Measurements from ENCODE around the gene MIX23.

- TF ChIP-seq, protein P1, sequence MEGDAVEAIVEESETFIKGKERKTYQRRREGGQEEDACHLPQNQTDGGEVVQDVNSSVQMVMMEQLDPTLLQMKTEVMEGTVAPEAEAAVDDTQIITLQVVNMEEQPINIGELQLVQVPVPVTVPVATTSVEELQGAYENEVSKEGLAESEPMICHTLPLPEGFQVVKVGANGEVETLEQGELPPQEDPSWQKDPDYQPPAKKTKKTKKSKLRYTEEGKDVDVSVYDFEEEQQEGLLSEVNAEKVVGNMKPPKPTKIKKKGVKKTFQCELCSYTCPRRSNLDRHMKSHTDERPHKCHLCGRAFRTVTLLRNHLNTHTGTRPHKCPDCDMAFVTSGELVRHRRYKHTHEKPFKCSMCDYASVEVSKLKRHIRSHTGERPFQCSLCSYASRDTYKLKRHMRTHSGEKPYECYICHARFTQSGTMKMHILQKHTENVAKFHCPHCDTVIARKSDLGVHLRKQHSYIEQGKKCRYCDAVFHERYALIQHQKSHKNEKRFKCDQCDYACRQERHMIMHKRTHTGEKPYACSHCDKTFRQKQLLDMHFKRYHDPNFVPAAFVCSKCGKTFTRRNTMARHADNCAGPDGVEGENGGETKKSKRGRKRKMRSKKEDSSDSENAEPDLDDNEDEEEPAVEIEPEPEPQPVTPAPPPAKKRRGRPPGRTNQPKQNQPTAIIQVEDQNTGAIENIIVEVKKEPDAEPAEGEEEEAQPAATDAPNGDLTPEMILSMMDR (IDR thresholded peaks at IDR 0.05) = no peak
- no peak for TF ChIP-seq EP300 (IDR thresholded peaks at IDR 0.05)
Measured at GRCh38 chr3:122312826-122313225, 70.2 kb downstream of the MIX23 start.

Data from esophagus muscularis mucosa (tissue), 3 donors.